ENCODE measurements around the gene MPPED1.

MPPED1 gene

DNA sequence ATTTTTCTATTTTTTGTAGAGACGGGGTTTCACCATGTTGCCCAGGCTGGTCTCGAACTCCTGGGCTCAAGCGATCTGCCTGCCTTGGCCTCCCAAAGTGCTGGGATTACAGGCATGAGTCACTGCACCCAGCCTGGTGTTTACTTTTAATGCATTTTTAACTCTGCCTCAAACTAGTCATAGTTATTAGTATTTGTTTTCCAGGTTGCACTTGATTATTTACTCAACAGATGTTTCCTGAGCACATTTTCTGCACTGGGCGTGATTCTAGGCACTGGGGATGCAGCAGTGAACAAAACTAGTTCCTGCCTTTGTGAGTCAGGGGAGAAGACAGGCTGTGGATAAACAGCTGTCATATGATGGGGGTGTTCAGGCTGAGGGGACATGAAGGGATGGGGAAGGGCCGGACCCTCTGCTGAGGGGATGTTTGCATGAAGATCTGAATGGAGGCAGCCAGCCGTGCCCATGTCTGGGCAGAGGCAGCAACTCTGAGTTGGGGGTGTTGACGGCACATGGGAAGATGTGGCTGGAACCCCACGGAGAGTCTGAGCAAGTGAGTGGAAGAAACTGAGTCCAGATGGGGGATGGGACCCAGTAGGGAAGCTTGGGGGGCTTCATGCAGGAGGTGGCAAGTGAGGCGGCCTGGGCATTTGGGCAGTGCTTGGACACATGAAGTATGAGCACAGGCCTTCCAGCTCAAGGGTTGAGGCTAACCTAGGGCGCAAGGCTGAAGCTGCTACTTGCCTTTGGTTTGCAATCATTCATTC is 34.4 kb downstream of the MPPED1 start:
- DNase-seq (ENCODE audit: low read depth in 3 of 3, low spot score in 1 of 3), result no peak

- DNase-seq (ENCODE audit: low read depth in 3 of 3, low spot score in 1 of 3), result no peak
Observed at GRCh38 chr22:43446916-43447315, 35.1 kb downstream of the MPPED1 start.

GRCh38 chr22:43447380-43447779 is 35.6 kb downstream of the MPPED1 start:
- no peak for DNase-seq (ENCODE audit: low read depth in 3 of 3, low spot score in 1 of 3)

- no peak for DNase-seq (ENCODE audit: low read depth in 3 of 3, low spot score in 1 of 3)
Observed at GRCh38 chr22:43448048-43448447, 36.2 kb downstream of the MPPED1 start.

- DNase-seq (ENCODE audit: low read depth in 3 of 3, low spot score in 1 of 3), result no peak
Observed at GRCh38 chr22:43449205-43449830, 37.5 kb downstream of the MPPED1 start.

- DNase-seq (ENCODE audit: low read depth in 3 of 3, low spot score in 1 of 3), result no peak
Observed at GRCh38 chr22:43449831-43450225, 38.0 kb downstream of the MPPED1 start.

- no peak for DNase-seq (ENCODE audit: low read depth in 3 of 3, low spot score in 1 of 3)
Observed at GRCh38 chr22:43451371-43452050, 39.7 kb downstream of the MPPED1 start.

- no peak for DNase-seq (ENCODE audit: low read depth in 3 of 3, low spot score in 1 of 3)
Observed at GRCh38 chr22:43455846-43456245, 44.0 kb downstream of the MPPED1 start.

- DNase-seq (ENCODE audit: low read depth in 3 of 3, low spot score in 1 of 3), result no peak
Observed at GRCh38 chr22:43457002-43457401, 45.2 kb downstream of the MPPED1 start.

DNA sequence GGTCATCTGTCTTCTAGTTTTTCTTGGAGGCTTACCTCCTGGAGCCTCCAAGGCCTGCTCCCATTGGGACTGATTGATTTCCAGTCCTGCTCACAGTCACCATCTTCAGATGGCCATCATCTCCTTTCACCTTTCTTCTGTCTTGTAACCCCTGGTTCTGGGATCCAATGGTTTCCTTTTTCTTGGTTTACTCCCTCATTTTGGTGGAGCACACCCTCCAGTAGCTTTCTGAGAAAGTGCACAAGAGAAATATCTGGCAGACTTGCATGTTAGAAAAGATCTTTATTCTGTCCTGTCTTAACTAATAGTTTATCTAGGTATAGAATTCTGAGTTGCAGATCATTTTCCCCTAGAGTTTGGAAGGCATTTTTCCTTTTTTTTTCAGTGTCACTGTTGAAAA is 50.9 kb downstream of the MPPED1 start:
- no peak for DNase-seq (ENCODE audit: low read depth in 3 of 3, low spot score in 1 of 3)

- no peak for DNase-seq (ENCODE audit: low read depth in 3 of 3, low spot score in 1 of 3)
Observed at GRCh38 chr22:43464809-43465208, 53.0 kb downstream of the MPPED1 start.

DNA sequence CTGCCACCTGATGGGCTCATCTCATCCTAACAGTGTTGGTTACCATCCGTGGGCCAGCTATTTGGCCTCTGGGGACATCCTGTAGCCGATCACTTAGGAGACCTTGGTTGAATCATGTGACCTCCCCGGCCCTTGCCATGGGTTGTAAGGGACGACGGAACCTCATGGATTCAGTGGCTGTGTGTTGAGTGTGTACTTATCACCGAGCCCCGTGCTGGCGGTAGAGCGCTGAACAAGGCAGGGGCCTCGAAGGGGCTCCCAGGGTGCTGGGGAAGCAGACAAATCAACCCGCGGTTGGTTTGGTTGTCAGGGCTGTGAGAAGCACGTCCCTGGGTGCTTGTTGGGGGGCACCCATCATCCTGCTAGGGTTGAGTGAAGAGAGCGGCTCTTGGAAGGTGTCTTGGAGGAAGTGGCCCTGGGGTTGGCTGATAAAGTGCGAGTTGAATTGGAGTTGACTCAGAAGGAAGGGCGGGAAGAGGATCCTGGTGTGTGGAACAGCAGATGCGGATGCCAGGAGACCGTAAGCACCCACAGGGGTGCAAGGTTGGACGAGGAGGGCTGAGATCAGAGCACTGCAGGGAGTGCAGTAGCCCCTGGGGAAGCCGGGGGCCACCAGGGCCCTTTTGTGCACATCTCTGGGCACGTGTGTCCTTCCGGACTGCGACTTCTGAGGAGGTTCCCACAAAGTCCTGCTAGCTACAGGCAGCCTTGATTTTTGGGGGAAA is 53.6 kb downstream of the MPPED1 start:
- no peak for DNase-seq (ENCODE audit: low read depth in 3 of 3, low spot score in 1 of 3)

DNA sequence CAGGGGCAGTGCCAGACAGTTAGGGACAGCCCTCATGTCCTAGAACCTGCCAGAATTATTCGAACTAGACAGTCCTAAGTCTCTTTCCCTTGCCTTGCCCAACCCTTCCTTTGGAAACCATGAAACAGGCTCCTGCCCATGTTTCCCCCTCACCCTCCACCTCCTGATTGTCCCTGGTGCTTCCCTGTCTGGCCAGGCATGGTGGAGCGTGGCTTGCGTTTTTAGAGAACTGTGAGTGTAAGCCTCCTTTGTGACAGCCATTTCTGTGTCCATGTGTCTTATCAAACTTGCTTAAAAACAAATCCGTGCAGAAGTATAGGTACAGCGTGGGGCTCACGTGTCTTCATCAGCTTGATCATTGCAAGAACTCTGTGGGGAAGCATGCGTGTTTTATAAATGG is 54.9 kb downstream of the MPPED1 start:
- DNase-seq (ENCODE audit: low read depth in 3 of 3, low spot score in 1 of 3), result no peak

DNA sequence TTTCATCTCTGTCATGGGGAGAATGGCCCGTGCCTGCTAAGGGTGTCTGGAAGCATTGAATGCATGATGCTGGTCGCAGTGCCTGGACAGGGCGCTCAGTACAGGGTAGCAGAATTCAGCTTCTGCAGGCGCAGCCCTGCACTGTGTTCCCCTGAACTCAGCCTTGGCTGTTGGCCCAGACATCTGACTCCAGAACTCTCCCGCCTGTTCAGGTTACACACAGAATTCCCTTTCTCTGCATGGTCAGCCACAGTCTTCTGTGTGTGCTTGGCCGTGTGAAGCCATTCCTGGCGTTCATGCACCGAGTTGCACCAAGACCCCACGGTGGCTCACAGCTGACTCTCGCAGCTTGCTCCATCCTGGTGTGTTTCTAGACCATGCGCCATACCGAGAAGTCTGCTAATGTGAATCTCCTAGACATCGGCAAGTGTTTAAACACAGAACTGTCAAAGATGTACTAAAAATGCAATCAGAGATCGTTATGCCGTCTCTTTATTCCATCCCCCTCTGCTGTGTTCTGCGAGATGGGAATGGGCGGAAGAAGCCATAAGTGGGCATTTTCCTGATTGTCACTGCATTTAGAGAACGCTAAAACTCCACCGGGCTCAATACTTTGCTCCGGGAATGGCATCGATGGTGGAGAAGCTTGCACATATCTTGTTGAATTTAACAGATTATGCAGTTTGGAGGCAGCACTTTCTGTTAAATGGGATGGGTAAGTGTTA is 55.6 kb downstream of the MPPED1 start:
- no peak for DNase-seq (ENCODE audit: low read depth in 3 of 3, low spot score in 1 of 3)

DNA sequence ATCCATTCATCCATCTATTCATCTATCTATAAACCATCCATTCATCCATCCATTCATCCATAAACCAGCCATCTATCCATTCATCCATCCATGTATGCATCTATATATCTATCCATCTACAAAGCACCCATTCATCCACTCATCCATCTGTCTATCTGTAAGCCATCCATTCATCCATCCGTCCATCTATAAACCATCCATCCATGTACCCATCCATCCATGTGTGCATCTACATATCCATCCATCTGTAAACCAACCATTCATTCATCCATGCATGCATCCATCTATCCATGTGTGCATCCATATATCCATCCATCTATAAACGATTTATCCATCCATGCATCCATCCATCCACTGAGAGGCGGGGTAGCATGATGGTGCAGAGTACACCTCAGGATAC is 58.4 kb downstream of the MPPED1 start:
- no peak for DNase-seq (ENCODE audit: low read depth in 3 of 3, low spot score in 1 of 3)

DNA sequence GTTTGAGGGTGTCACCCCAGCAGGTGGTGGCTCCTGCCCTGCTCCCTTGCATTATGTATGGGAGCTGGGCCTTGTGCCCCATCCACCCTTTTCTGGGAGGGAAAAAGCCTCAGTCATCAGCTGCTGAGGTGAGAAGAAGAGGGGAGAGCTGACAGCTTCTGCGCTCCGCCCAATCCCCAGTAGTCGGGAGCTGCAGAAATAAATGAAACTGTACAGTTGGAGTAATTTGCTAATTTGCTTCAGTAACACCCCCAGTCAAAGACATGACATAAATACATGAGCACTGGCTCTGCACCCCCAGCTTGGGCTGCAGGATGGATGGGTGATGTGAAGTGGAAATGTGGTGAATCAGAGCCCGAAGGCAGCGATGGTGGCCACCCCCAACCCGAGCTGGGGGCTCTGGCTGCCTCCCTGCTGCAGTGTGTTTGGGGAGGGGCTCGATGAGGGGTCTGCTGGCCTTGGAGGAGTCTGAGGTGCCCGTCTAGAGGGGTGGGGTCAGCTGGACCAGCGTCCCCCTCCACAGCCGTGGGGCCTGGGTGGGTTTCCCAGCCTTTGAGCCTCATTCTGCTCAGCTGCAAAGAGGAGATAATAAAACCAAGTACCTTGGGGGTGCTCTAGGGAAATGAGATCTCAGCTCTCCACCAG is 59.2 kb downstream of the MPPED1 start:
- DNase-seq (ENCODE audit: low read depth in 3 of 3, low spot score in 1 of 3), result no peak

DNA sequence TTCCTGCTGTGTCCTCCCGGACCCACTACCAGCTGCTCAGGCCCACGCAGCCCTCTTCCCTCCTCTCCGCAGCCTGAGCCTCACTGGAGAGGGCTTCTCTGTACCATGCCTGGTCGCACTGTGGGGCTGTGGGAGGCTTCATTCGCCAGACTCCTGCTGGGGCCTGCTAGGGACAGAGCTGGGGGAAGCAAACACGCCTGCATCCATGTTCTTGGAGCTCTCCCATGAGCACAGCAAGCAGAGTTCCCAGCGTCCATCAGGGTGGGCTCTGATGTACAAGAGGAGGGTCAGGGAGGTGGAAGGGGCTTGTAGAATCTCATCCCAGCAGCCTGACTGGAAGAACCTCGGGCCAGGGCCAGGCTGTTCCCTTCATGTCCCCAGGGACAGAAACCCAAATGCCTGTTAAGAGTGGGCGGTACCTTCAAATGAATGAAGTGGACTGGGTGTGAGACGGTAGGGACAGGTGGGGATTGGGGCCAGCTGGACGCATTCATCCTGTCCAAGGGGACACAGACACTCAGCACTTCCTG is 59.9 kb downstream of the MPPED1 start:
- DNase-seq (ENCODE audit: low read depth in 3 of 3, low spot score in 1 of 3), result no peak

GRCh38 chr22:43473031-43473430 is 61.2 kb downstream of the MPPED1 start:
- no peak for DNase-seq (ENCODE audit: low read depth in 3 of 3, low spot score in 1 of 3)

GRCh38 chr22:43473441-43473840 is 61.6 kb downstream of the MPPED1 start:
- DNase-seq (ENCODE audit: low read depth in 3 of 3, low spot score in 1 of 3), result no peak

Measured in stimulated activated CD4-positive, alpha-beta T cell treated with anti-CD3 and anti-CD28 coated beads, TNF-alpha, amount 100 ng/mL, for 1 hour (primary cell).